OCI-LY3 (cell line): Measurements from ENCODE around the gene LAMTOR3.

ENCODE experiments used
- EZH2phosphoT487 ChIP-seq: fragments of 200-600 bp; shearing (Covaris generic); IDR thresholded peaks from 2 replicates; pipeline ENCODE4 v1.6.1; 2018; ENCODE audit warnings: antibody characterized with exemption, mixed run types, low read depth
- TF ChIP-seq, protein P1 (sequence below): fragments of 200-600, 300-600 bp; sonication (generic); IDR thresholded peaks from 2 replicates; pipeline ENCODE4 v1.5.1; 2014; ENCODE audit warnings: antibody characterized with exemption, low read length, low read depth

DNA sequence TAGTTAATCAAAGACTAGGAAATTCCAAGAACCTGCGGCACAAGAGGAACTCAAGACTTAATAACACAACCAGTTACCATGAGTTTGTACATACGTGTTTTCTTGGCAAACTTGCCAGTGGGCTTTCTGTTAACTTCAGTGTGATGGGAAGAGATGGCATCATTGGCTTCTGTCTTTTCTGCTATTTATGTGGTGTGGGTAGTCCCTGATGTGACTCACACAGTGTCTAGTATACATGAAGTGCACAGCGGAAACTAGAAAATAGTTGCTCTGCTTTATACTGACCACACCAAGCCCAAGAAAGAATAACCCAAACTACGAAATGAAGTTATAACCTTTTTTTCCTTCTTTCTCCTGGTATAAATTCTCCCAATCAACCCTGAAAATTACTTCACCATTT, 53.1 kb downstream of the LAMTOR3 start:
- TF ChIP-seq, protein P1, sequence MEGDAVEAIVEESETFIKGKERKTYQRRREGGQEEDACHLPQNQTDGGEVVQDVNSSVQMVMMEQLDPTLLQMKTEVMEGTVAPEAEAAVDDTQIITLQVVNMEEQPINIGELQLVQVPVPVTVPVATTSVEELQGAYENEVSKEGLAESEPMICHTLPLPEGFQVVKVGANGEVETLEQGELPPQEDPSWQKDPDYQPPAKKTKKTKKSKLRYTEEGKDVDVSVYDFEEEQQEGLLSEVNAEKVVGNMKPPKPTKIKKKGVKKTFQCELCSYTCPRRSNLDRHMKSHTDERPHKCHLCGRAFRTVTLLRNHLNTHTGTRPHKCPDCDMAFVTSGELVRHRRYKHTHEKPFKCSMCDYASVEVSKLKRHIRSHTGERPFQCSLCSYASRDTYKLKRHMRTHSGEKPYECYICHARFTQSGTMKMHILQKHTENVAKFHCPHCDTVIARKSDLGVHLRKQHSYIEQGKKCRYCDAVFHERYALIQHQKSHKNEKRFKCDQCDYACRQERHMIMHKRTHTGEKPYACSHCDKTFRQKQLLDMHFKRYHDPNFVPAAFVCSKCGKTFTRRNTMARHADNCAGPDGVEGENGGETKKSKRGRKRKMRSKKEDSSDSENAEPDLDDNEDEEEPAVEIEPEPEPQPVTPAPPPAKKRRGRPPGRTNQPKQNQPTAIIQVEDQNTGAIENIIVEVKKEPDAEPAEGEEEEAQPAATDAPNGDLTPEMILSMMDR, result no peak
- TF ChIP-seq EZH2phosphoT487, result no peak
